Suprapubic skin (tissue), 4 donors: ENCODE results near the gene SLC12A3. TPM values are rescaled to one million over a fixed set of nuclear protein-coding genes. Genes with fewer than 3 reads are reported as not detected.

Experiments used
- DNase-seq, 2 donors: peaks; one replicate each; pipeline ENCODE4 v3.0.0-alpha.2; 2019; ENCODE audit warnings: low spot score in 2 of 2
- H3K27ac ChIP-seq: fragments of 200-600 bp; sonication (generic); one replicate; pipeline ENCODE4 v1.5.1; 2019
- H3K27me3 ChIP-seq: fragments of 200-600 bp; sonication (generic); one replicate; pipeline ENCODE4 v1.5.1; 2019
- H3K36me3 ChIP-seq: fragments of 200-600 bp; sonication (generic); one replicate; pipeline ENCODE4 v1.5.1; 2019
- H3K4me1 ChIP-seq: fragments of 200-600 bp; sonication (generic); one replicate; pipeline ENCODE4 v1.5.1; 2019
- H3K4me3 ChIP-seq: fragments of 200-600 bp; sonication (generic); one replicate; pipeline ENCODE4 v1.5.1; 2019; ENCODE audit warnings: mild to moderate bottlenecking
- H3K9me3 ChIP-seq: fragments of 200-600 bp; sonication (generic); one replicate; pipeline ENCODE4 v1.5.1; 2019
- EP300 ChIP-seq: sonication (generic); formaldehyde crosslinking; IDR thresholded peaks from one replicate; pipeline ENCODE4 v1.6.1; 2017; ENCODE audit warnings: antibody characterized with exemption
- POLR2A ChIP-seq, 2 donors: fragments of 450-650 bp; IDR thresholded peaks; one replicate each; pipeline ENCODE4 v1.6.1; 2017; ENCODE audit warnings: antibody characterized with exemption in 2 of 2, mild to moderate bottlenecking in 2 of 2, moderate library complexity in 2 of 2
- POLR2AphosphoS5 ChIP-seq, 3 donors: sonication (generic); formaldehyde crosslinking; IDR thresholded peaks; one replicate each; pipeline ENCODE4 v1.6.1; 2017; ENCODE audit warnings: antibody characterized with exemption in 3 of 3
- WGBS: methylation state at CpG from one replicate; pipeline ENCODE4 v1.1.5; 2018; 5-methylcytosine and 5-hydroxymethylcytosine counted together
- total RNA-seq, 4 donors: library from RNA; depleted of rRNA; stranded (reverse); fragments of >200 nt; gene quantifications; one replicate each; pipeline ENCODE4 v1.1.0, GENCODE V29; 2016
- TF ChIP-seq, protein P1 (sequence below), 2 donors: fragments of 200-600 bp in 1 of 2; fragments of 450-650 bp in 1 of 2; sonication (generic) in 1 of 2; IDR thresholded peaks; one replicate each; pipeline ENCODE4 v1.5.1; 2016 to 2019; ENCODE audit warnings: antibody characterized with exemption in 2 of 2, mild to moderate bottlenecking in 1 of 2, moderate library complexity in 1 of 2

Gene SLC12A3
- total RNA-seq, 4 donors from 2014 or later: 0.13 TPM; not detected in 3

DNA sequence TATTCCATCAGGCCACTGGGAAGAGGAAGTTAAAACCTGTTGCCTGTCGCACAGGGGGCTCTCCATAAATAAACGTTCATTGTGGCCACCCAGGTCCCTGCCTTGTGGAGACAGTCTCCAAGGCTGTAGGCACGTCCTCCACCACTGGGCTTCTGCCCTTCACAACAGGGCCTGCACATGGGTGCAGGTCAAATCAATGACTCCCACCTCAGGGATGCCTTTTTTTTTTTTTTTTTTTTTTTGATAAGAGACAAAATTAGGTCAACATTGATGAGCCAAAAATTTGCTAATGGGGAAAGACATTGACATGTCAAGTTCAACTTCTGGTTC lies 12.6 kb upstream of the SLC12A3 start:
- Histone ChIP-seq H3K4me1 (peaks cover 19% of the 10 kb centered on the region), H3K4me3 (no peak overlapping the region), H3K9me3 (no peaks in the 10 kb centered on the region), H3K27me3 (no peaks in the 10 kb centered on the region), H3K36me3 (no peaks in the 10 kb centered on the region), H3K27ac (no peak overlapping the region)
- TF ChIP-seq, protein P1, sequence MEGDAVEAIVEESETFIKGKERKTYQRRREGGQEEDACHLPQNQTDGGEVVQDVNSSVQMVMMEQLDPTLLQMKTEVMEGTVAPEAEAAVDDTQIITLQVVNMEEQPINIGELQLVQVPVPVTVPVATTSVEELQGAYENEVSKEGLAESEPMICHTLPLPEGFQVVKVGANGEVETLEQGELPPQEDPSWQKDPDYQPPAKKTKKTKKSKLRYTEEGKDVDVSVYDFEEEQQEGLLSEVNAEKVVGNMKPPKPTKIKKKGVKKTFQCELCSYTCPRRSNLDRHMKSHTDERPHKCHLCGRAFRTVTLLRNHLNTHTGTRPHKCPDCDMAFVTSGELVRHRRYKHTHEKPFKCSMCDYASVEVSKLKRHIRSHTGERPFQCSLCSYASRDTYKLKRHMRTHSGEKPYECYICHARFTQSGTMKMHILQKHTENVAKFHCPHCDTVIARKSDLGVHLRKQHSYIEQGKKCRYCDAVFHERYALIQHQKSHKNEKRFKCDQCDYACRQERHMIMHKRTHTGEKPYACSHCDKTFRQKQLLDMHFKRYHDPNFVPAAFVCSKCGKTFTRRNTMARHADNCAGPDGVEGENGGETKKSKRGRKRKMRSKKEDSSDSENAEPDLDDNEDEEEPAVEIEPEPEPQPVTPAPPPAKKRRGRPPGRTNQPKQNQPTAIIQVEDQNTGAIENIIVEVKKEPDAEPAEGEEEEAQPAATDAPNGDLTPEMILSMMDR (IDR thresholded peaks at IDR 0.05): no peak
- TF ChIP-seq EP300: no peak
- TF ChIP-seq POLR2A (IDR thresholded peaks at IDR 0.05): no peak
- TF ChIP-seq POLR2AphosphoS5 (IDR thresholded peaks at IDR 0.05): no peak
- WGBS: 73% methylated on average over 3 of the region's 3 CpGs
- DNase-seq: peak in 1 of 2 donors; percentile 31

DNA sequence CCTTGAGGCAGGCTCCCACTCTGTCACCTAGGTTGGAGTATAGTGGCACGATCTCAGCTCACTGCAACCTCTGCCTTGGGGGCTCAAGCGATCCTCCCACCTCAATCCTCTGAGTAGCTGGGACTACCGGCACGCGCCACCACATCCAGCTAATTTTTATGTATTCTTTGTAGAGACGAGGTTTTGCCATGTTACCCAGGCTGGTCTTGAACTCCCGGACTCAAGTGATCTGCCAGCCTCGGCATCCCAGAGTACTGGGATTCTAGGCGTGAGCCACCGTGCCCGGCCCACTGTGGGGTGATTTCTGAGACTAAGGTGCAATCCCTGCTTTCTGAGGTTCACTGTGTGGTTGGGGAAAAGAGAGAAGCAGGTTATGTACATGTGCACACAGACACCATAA lies 12.0 kb upstream of the SLC12A3 start:
- H3K4me3 ChIP-seq: no peak overlapping the region
- TF ChIP-seq POLR2A (IDR thresholded peaks at IDR 0.05) (no peak), EP300 (no peak), POLR2AphosphoS5 (IDR thresholded peaks at IDR 0.05) (no peak)
- TF ChIP-seq, protein P1 (IDR thresholded peaks at IDR 0.05): no peak
- 98% methylated on average over 11 of the region's 11 CpGs for WGBS
- peaks cover 15% of the 10 kb centered on the region for H3K4me1 ChIP-seq
- H3K36me3 ChIP-seq: no peaks in the 10 kb centered on the region
- DNase-seq: peak in 1 of 2 donors; percentile 19
- H3K9me3 ChIP-seq: no peaks in the 10 kb centered on the region
- no peak overlapping the region for H3K27ac ChIP-seq
- H3K27me3 ChIP-seq: no peaks in the 10 kb centered on the region

DNA sequence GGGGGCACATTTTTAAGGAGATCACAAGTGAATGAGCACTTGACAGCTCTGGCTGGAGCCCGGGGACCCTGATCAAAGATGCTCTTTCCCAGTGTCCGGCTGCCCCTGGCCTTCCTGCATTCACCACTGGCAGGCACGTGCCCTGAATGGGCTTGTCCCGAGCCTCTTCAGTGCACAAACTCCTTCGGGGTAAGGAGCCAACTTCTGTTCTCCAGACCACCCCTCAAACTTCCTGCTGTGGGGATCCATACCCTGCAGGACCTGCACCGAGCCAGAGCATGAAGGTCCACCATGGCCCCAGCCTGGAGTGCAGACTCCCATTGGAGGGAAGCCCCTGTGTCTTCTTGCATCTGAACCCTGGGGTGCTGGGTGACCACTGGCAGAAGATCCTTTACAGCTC lies 9.8 kb upstream of the SLC12A3 start:
- WGBS: 97% methylated on average over 6 of the region's 6 CpGs
- no peaks in the 10 kb centered on the region for H3K36me3 ChIP-seq
- TF ChIP-seq, protein P1 (IDR thresholded peaks at IDR 0.05): no peak
- TF ChIP-seq EP300 (no peak), POLR2AphosphoS5 (IDR thresholded peaks at IDR 0.05) (no peak), POLR2A (IDR thresholded peaks at IDR 0.05) (no peak)
- no peaks in the 10 kb centered on the region for H3K9me3 ChIP-seq
- peak in 1 of 2 donors; percentile 49 for DNase-seq
- no peaks in the 10 kb centered on the region for H3K27me3 ChIP-seq
- no peaks in the 10 kb centered on the region for H3K4me1 ChIP-seq
- no peak overlapping the region for H3K4me3 ChIP-seq
- H3K27ac ChIP-seq: no peak overlapping the region

DNA sequence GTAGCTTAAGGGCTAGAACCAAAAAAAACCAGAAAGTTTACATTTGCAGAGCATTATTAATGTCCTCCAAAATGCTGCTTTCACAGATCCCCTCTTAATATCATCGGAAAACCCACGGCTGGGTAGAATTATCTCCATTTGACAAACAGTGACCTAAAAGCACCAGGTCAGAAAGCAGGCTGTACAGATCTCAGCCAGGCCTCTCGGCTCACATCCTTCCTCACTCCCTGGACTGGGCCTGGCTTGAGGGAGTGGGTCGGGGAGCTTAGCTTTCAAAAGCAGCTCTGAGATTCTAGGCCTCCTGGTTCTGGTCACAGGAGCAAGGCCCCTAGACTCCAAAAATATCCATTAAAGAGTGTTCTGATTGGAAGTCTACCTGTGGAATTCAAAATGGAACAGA lies 9.1 kb upstream of the SLC12A3 start:
- Histone ChIP-seq H3K36me3 (no peaks in the 10 kb centered on the region), H3K27me3 (no peaks in the 10 kb centered on the region), H3K4me1 (no peaks in the 10 kb centered on the region), H3K4me3 (no peak overlapping the region), H3K27ac (no peak overlapping the region), H3K9me3 (no peaks in the 10 kb centered on the region)
- 82% methylated on average over 4 of the region's 4 CpGs for WGBS
- DNase-seq: no peak
- TF ChIP-seq POLR2AphosphoS5 (IDR thresholded peaks at IDR 0.05): no peak
- no peak for TF ChIP-seq POLR2A (IDR thresholded peaks at IDR 0.05)
- no peak for TF ChIP-seq EP300
- TF ChIP-seq, protein P1 (IDR thresholded peaks at IDR 0.05): no peak

DNA sequence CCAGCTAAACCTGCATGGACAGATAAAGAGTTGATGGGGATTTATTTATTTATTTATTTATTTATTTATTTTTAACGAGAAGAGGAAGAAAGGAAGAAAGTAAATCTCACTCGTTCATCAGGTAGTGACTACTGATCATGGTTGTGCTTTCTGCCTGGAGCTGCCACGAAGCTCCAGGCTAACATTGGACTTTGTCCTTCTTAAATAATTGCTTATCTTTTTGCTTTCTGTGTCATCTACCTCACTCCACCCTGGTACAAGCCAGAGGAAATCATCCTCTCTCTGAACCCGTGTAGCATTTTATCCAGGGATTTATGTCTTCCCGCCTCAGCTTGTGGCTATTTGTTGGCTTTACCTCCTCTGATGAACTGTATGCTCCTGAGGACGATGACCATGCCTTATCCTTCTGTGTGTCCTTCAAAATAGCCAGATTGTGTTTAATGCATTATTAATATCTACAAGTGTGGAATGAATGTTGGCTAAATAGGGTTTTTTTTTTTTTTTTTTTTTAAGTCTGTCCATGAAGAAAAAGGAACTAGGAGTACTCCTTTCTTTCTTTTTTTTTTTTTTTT lies 8.0 kb upstream of the SLC12A3 start:
- no peaks in the 10 kb centered on the region for H3K36me3 ChIP-seq
- 63% methylated on average over 6 of the region's 6 CpGs for WGBS
- H3K4me3 ChIP-seq: no peak overlapping the region
- H3K27me3 ChIP-seq: no peaks in the 10 kb centered on the region
- H3K27ac ChIP-seq: no peak overlapping the region
- no peak for DNase-seq
- no peak for TF ChIP-seq POLR2AphosphoS5 (IDR thresholded peaks at IDR 0.05)
- TF ChIP-seq, protein P1 (IDR thresholded peaks at IDR 0.05): no peak
- TF ChIP-seq POLR2A (IDR thresholded peaks at IDR 0.05): no peak
- TF ChIP-seq EP300: no peak
- H3K9me3 ChIP-seq: no peaks in the 10 kb centered on the region
- H3K4me1 ChIP-seq: no peaks in the 10 kb centered on the region
